Measurements from ENCODE around the gene NINL. TPM values are rescaled to one million over a fixed set of nuclear protein-coding genes. Genes with fewer than 3 reads are reported as not detected.
A peak's percentile ranks its signal among the peaks of the same experiment; 100 is the strongest.

The NINL gene
- total RNA-seq, 1 donor from 2014 or later = 5.0 TPM

- H3K36me3 ChIP-seq (ENCODE audit: control insufficient read depth, insufficient read depth, low read length) = no peaks in the 10 kb centered on the region
- no peaks in the 10 kb centered on the region for H3K27me3 ChIP-seq (ENCODE audit: control insufficient read depth, insufficient read depth, low read length)
- H3K4me3 ChIP-seq (ENCODE audit: low read depth, low read length) = no peak overlapping the region
- DNase-seq (ENCODE audit: low read depth) (peak; percentile 25), FAIRE-seq (no peak)
- TF ChIP-seq CTCF (IDR thresholded peaks at IDR 0.05; ENCODE audit: insufficient read depth, low read length, severe bottlenecking) = no peak
Measured at GRCh38 chr20:25580711-25581110, 4.6 kb downstream of the NINL start.

- Histone ChIP-seq H3K27me3 (ENCODE audit: control insufficient read depth, insufficient read depth, low read length) (no peaks in the 10 kb centered on the region), H3K36me3 (ENCODE audit: control insufficient read depth, insufficient read depth, low read length) (no peaks in the 10 kb centered on the region), H3K4me3 (ENCODE audit: low read depth, low read length) (no peak overlapping the region)
- DNase-seq (ENCODE audit: low read depth) (no peak), FAIRE-seq (no peak)
- TF ChIP-seq CTCF (IDR thresholded peaks at IDR 0.05; ENCODE audit: insufficient read depth, low read length, severe bottlenecking) = no peak
Measured at GRCh38 chr20:25579081-25579770, 6.1 kb downstream of the NINL start.

- H3K27me3 ChIP-seq (ENCODE audit: control insufficient read depth, insufficient read depth, low read length) = no peaks in the 10 kb centered on the region
- FAIRE-seq (no peak), DNase-seq (ENCODE audit: low read depth) (no peak)
- no peak for TF ChIP-seq CTCF (IDR thresholded peaks at IDR 0.05; ENCODE audit: insufficient read depth, low read length, severe bottlenecking)
- no peak overlapping the region for H3K4me3 ChIP-seq (ENCODE audit: low read depth, low read length)
- H3K36me3 ChIP-seq (ENCODE audit: control insufficient read depth, insufficient read depth, low read length) = no peaks in the 10 kb centered on the region
Measured at GRCh38 chr20:25576783-25577530, 8.4 kb downstream of the NINL start.

- no peak for TF ChIP-seq CTCF (IDR thresholded peaks at IDR 0.05; ENCODE audit: insufficient read depth, low read length, severe bottlenecking)
- no peak for DNase-seq (ENCODE audit: low read depth)
- Histone ChIP-seq H3K4me3 (ENCODE audit: low read depth, low read length) (no peak overlapping the region), H3K27me3 (ENCODE audit: control insufficient read depth, insufficient read depth, low read length) (no peaks in the 10 kb centered on the region), H3K36me3 (ENCODE audit: control insufficient read depth, insufficient read depth, low read length) (no peaks in the 10 kb centered on the region)
- FAIRE-seq = no peak
Measured at GRCh38 chr20:25574411-25574810, 10.9 kb downstream of the NINL start.

GRCh38 chr20:25573288-25574251 is 11.8 kb downstream of the NINL start:
- no peak for FAIRE-seq
- TF ChIP-seq CTCF (IDR thresholded peaks at IDR 0.05; ENCODE audit: insufficient read depth, low read length, severe bottlenecking) = no peak

More at GRCh38 chr20:25573288-25574251, 11.8 kb downstream of the NINL start:
- Histone ChIP-seq H3K4me3 (ENCODE audit: low read depth, low read length) (no peak overlapping the region), H3K27me3 (ENCODE audit: control insufficient read depth, insufficient read depth, low read length) (no peaks in the 10 kb centered on the region), H3K36me3 (ENCODE audit: control insufficient read depth, insufficient read depth, low read length) (no peaks in the 10 kb centered on the region)
- no peak for DNase-seq (ENCODE audit: low read depth)

Measured in bronchial epithelial cell (primary cell).